ENCODE data around the gene TXNDC5. TPM values are rescaled to one million over a fixed set of nuclear protein-coding genes. Genes with fewer than 3 reads are reported as not detected.

Gene TXNDC5
- total RNA-seq, 4 donors from 2014 or later, result 17.2 to 217 (median 65.2) TPM

DNA sequence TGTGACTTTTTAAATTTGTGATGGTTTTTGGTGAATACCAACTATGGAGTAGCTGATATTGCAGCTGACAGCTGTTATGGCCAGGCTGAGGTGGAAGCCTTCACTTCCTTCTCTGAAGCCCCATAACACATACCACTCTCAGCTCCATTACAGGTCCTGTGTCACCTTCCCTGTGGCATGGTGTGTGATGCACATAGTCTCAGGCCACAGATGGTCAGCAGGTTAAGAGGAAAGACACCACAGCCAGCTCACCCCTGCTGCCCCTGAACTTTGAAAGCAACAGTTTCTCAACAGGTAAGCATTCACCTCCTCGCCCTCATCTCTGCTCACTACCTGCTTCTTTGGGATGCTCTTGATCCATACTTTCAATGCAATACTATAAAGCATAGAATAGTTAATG lies 7.7 kb downstream of the TXNDC5 start:
- Histone ChIP-seq H3K36me3 (peaks cover 0 to 27% (median 10%) of the 10 kb centered on the region in 4 donors), H3K27ac (peak overlapping the region in 2 of 4 donors; percentile 3 to 35), H3K4me1 (peaks cover 0 to 10% (median 7%) of the 10 kb centered on the region in 4 donors), H3K9me3 (no peaks in the 10 kb centered on the region), H3K4me3 (no peak overlapping the region), H3K27me3 (no peaks in the 10 kb centered on the region)
- no peak for DNase-seq
- in situ Hi-C loops (cut with MboI; ENCODE audit: low pct_ligation_motif_present in 1 of 4, low pct_unique_long_range_greater_than_20kb in 1 of 4, low sequenced_read_pairs in 3 of 4) (no loop called here), intact Hi-C loops (cut with DNase I; ENCODE audit: low total_unique reads) (no loop called here)
- whole genome bisulfite sequencing, 2 donors (ENCODE audit: low coverage in 1 of 2), result 94 to 100% methylated on average over 1 of the region's 1 CpG
- TF ChIP-seq EP300 (IDR thresholded peaks at IDR 0.05; ENCODE audit: low read depth) (no peak), POLR2AphosphoS5 (IDR thresholded peaks at IDR 0.05) (no peak), POLR2A (IDR thresholded peaks at IDR 0.05) (no peak)
- TF ChIP-seq, protein P1, sequence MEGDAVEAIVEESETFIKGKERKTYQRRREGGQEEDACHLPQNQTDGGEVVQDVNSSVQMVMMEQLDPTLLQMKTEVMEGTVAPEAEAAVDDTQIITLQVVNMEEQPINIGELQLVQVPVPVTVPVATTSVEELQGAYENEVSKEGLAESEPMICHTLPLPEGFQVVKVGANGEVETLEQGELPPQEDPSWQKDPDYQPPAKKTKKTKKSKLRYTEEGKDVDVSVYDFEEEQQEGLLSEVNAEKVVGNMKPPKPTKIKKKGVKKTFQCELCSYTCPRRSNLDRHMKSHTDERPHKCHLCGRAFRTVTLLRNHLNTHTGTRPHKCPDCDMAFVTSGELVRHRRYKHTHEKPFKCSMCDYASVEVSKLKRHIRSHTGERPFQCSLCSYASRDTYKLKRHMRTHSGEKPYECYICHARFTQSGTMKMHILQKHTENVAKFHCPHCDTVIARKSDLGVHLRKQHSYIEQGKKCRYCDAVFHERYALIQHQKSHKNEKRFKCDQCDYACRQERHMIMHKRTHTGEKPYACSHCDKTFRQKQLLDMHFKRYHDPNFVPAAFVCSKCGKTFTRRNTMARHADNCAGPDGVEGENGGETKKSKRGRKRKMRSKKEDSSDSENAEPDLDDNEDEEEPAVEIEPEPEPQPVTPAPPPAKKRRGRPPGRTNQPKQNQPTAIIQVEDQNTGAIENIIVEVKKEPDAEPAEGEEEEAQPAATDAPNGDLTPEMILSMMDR (IDR thresholded peaks at IDR 0.05), result no peak

DNA sequence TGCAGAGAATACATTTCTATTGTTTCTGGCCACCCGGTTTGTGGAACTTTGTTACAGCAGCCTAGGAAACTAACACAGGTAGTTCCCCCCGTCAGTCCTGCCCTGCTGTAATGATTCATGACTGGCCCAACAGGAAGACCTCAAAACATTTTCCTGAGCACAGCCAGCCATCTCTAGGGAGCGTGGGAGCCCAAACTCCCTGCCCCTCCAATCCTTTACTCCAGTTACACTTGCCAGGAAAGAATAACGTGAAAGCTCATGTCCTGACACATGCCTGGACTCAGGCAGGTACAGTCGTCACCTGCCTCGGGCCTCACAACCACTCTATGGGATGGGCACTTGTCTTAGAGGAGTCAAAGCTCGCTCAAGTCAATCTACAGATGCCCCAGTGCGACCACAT lies 8.4 kb downstream of the TXNDC5 start:
- no peaks in the 10 kb centered on the region for H3K27me3 ChIP-seq
- H3K9me3 ChIP-seq, result no peaks in the 10 kb centered on the region
- DNase-seq, result no peak
- H3K27ac ChIP-seq, result peak overlapping the region in 2 of 4 donors; percentile 27 to 69
- H3K4me1 ChIP-seq, result peaks cover 0 to 10% (median 7%) of the 10 kb centered on the region in 4 donors
- intact Hi-C loops (cut with DNase I; ENCODE audit: low total_unique reads), result no loop called here
- peaks cover 0 to 33% (median 14%) of the 10 kb centered on the region in 4 donors for H3K36me3 ChIP-seq
- TF ChIP-seq POLR2AphosphoS5 (IDR thresholded peaks at IDR 0.05), result no peak
- H3K4me3 ChIP-seq, result no peak overlapping the region
- in situ Hi-C loops (cut with MboI; ENCODE audit: low pct_ligation_motif_present in 1 of 4, low pct_unique_long_range_greater_than_20kb in 1 of 4, low sequenced_read_pairs in 3 of 4), result no loop called here
- WGBS, 2 donors (ENCODE audit: low coverage in 1 of 2), result 96% methylated on average over 8 of the region's 8 CpGs; no CpG with 5 or more reads in 1 of the 2 donors

DNA sequence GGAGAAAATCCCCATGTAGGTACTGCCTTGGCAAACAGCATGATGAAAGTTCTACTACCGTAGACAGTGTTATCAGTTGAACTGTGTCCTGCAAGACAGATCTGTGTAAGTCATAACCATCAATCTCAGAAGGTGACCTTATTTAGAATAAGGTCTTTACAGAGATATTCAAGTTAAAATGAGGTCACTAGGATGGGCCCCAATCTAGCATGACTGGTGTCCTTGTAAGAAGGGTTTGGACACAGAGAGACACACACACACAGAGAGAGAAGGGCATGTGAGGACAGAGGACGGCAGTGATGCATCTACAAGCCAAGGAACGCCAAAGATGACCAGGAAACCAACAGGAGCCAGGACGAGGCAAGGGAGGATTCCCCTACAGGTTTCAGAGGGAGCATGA lies 8.8 kb downstream of the TXNDC5 start:
- H3K27ac ChIP-seq, result peak overlapping the region in 2 of 4 donors; percentile 27 to 69
- H3K9me3 ChIP-seq, result no peaks in the 10 kb centered on the region
- no peaks in the 10 kb centered on the region for H3K27me3 ChIP-seq
- H3K4me3 ChIP-seq, result no peak overlapping the region
- peaks cover 0 to 35% (median 14%) of the 10 kb centered on the region in 4 donors for H3K36me3 ChIP-seq
- 75 to 76% methylated on average over 3 to 4 of the region's 4 CpGs for WGBS, 2 donors (ENCODE audit: low coverage in 1 of 2)
- intact Hi-C loops (cut with DNase I; ENCODE audit: low total_unique reads), result no loop called here
- DNase-seq, result no peak
- in situ Hi-C loops (cut with MboI; ENCODE audit: low pct_ligation_motif_present in 1 of 4, low pct_unique_long_range_greater_than_20kb in 1 of 4, low sequenced_read_pairs in 3 of 4), result no loop called here
- H3K4me1 ChIP-seq, result peaks cover 0 to 10% (median 7%) of the 10 kb centered on the region in 4 donors
- TF ChIP-seq EP300 (IDR thresholded peaks at IDR 0.05; ENCODE audit: low read depth) (no peak), POLR2A (IDR thresholded peaks at IDR 0.05) (no peak), POLR2AphosphoS5 (IDR thresholded peaks at IDR 0.05) (no peak)
- TF ChIP-seq, protein P1 (IDR thresholded peaks at IDR 0.05), result no peak

DNA sequence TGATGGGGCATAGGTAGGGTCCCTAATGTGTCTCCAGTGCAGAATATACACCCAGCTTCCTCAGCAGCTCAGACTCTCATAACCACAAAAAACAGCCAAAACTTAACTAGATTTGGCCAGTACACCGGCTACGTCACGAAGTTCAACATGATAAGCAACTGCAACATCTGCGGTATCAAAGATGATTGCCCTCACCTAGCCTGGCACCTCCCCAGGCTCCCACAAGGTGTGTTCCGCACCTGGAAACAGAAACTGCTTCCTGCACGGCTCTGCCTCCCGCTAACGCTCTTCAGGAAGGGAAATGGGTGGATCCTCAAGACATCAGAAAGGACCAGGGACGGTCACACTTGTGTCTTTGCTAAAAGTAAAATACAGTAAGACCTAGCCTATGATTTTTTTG lies 9.5 kb downstream of the TXNDC5 start:
- peaks cover 0 to 10% (median 7%) of the 10 kb centered on the region in 4 donors for H3K4me1 ChIP-seq
- WGBS, 2 donors (ENCODE audit: low coverage in 1 of 2), result 65 to 75% methylated on average over 5 to 9 of the region's 9 CpGs
- H3K27me3 ChIP-seq, result no peaks in the 10 kb centered on the region
- H3K4me3 ChIP-seq, result no peak overlapping the region
- H3K36me3 ChIP-seq, result peaks cover 0 to 42% (median 14%) of the 10 kb centered on the region in 4 donors
- in situ Hi-C loops (cut with MboI; ENCODE audit: low pct_ligation_motif_present in 1 of 4, low pct_unique_long_range_greater_than_20kb in 1 of 4, low sequenced_read_pairs in 3 of 4) (no loop called here), intact Hi-C loops (cut with DNase I; ENCODE audit: low total_unique reads) (no loop called here)
- H3K9me3 ChIP-seq, result no peaks in the 10 kb centered on the region
- H3K27ac ChIP-seq, result peak overlapping the region in 3 of 4 donors; percentile 14 to 69 (median 15)
- TF ChIP-seq POLR2A (IDR thresholded peaks at IDR 0.05), result no peak
- peak in 1 of 3 donors; percentile 22 for TF ChIP-seq POLR2AphosphoS5 (IDR thresholded peaks at IDR 0.05)
- TF ChIP-seq, protein P1 (IDR thresholded peaks at IDR 0.05), result no peak
- TF ChIP-seq EP300 (IDR thresholded peaks at IDR 0.05; ENCODE audit: low read depth), result no peak
- DNase-seq, result peak; percentile 67

DNA sequence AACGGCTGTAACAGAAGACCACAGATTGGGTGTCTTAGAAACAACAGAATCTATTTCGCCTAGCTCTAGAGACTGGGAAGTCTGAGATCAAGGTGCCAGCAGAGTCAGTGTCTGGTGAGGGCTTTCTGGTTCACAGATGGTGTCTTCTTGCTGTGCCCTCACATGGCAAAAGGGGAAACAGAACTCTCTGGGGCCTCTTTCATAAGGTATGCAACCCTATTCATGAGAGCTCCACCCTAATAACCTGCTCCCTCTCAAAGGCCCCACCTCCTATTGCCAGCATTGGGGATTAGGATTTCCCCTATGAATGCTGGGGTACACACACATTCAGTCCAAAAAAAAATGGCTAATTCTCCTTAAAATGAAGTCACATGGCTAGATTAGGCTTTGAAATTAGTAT lies 10.0 kb downstream of the TXNDC5 start:
- no peak for TF ChIP-seq EP300 (IDR thresholded peaks at IDR 0.05; ENCODE audit: low read depth)
- no peak for TF ChIP-seq POLR2AphosphoS5 (IDR thresholded peaks at IDR 0.05)
- H3K4me1 ChIP-seq, result peaks cover 0 to 10% (median 7%) of the 10 kb centered on the region in 4 donors
- WGBS, 2 donors (ENCODE audit: low coverage in 1 of 2), result 83% methylated on average over 2 of the region's 2 CpGs; no CpG with 5 or more reads in 1 of the 2 donors
- no peaks in the 10 kb centered on the region for H3K9me3 ChIP-seq
- peak overlapping the region in 3 of 4 donors; percentile 14 to 69 (median 48) for H3K27ac ChIP-seq
- DNase-seq, result no peak
- intact Hi-C loops (cut with DNase I; ENCODE audit: low total_unique reads), result no loop called here
- H3K36me3 ChIP-seq, result peaks cover 0 to 44% (median 14%) of the 10 kb centered on the region in 4 donors
- in situ Hi-C loops (cut with MboI; ENCODE audit: low pct_ligation_motif_present in 1 of 4, low pct_unique_long_range_greater_than_20kb in 1 of 4, low sequenced_read_pairs in 3 of 4), result no loop called here
- H3K27me3 ChIP-seq, result no peaks in the 10 kb centered on the region
- H3K4me3 ChIP-seq, result no peak overlapping the region

All from transverse colon (tissue), 4 donors.